ENCODE results near the gene MROH9.

GRCh38 chr1:171062902-171063301 lies 127.6 kb downstream of the MROH9 start:
- TF ChIP-seq, protein P1, sequence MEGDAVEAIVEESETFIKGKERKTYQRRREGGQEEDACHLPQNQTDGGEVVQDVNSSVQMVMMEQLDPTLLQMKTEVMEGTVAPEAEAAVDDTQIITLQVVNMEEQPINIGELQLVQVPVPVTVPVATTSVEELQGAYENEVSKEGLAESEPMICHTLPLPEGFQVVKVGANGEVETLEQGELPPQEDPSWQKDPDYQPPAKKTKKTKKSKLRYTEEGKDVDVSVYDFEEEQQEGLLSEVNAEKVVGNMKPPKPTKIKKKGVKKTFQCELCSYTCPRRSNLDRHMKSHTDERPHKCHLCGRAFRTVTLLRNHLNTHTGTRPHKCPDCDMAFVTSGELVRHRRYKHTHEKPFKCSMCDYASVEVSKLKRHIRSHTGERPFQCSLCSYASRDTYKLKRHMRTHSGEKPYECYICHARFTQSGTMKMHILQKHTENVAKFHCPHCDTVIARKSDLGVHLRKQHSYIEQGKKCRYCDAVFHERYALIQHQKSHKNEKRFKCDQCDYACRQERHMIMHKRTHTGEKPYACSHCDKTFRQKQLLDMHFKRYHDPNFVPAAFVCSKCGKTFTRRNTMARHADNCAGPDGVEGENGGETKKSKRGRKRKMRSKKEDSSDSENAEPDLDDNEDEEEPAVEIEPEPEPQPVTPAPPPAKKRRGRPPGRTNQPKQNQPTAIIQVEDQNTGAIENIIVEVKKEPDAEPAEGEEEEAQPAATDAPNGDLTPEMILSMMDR (CRISPR knock-in tag; IDR thresholded peaks at IDR 0.05), result no peak
- TF ChIP-seq GABPA (IDR thresholded peaks at IDR 0.05; ENCODE audit: low read depth, low read length) (no peak), GABPA (CRISPR knock-in tag; IDR thresholded peaks at IDR 0.05; ENCODE audit: low read depth) (no peak), FOXM1 (CRISPR knock-in tag; IDR thresholded peaks at IDR 0.05) (no peak)
